Mesendoderm (in vitro differentiated cells): Measurements from ENCODE around the gene POLR2J3.
"Not testable (repeated sequence)": the region's sequence is repeated elsewhere in the genome, so short reads cannot be mapped to it uniquely, and the experiment has no call there.

Experiments
- DNase-seq: peaks from one replicate; pipeline ENCODE4 v3.0.0; 2013
- H2AK5ac ChIP-seq: 2 replicates; pipeline ENCODE4 v1.6.1; 2013; ENCODE audit warnings: low read length, inconsistent platforms
- H2BK120ac ChIP-seq: 2 replicates; pipeline ENCODE4 v1.6.1; 2013; ENCODE audit warnings: low read depth, mild to moderate bottlenecking, low read length, moderate library complexity, mixed read lengths
- H2BK15ac ChIP-seq: replicated peaks from 2 replicates; pipeline ENCODE4 v1.6.1; 2013; ENCODE audit warnings: low read depth, mild to moderate bottlenecking, moderate library complexity
- H2BK5ac ChIP-seq: 2 replicates; pipeline ENCODE4 v1.6.1; 2013; ENCODE audit warnings: low read length, inconsistent platforms
- H3K18ac ChIP-seq: 2 replicates; pipeline ENCODE4 v1.6.1; 2013; ENCODE audit warnings: mild to moderate bottlenecking, low read length, mixed read lengths
- H3K23ac ChIP-seq: one replicate; pipeline ENCODE4 v1.6.1; 2013; ENCODE audit warnings: low read length
- H3K27ac ChIP-seq: 2 replicates; pipeline ENCODE4 v1.5.1; 2013; ENCODE audit warnings: low read depth, mild to moderate bottlenecking, inconsistent platforms, low read length, moderate library complexity
- H3K27me3 ChIP-seq: 2 replicates; pipeline ENCODE4 v1.6.1; 2013; ENCODE audit warnings: low read length, control low read depth, mild to moderate bottlenecking, inconsistent platforms; ENCODE audit not compliant: insufficient read depth, poor library complexity
- H3K36me3 ChIP-seq: 2 replicates; pipeline ENCODE4 v1.6.1; 2013; ENCODE audit warnings: low read length, inconsistent platforms; ENCODE audit not compliant: control insufficient read depth, insufficient read depth
- H3K4ac ChIP-seq: one replicate; pipeline ENCODE4 v1.6.1; 2013; ENCODE audit warnings: low read depth, mild to moderate bottlenecking, low read length, moderate library complexity
- H3K4me1 ChIP-seq: 2 replicates; pipeline ENCODE4 v1.6.1; 2013; ENCODE audit warnings: low read depth, low read length, inconsistent platforms; ENCODE audit not compliant: control insufficient read depth
- H3K4me2 ChIP-seq: 2 replicates; pipeline ENCODE4 v1.6.1; 2013; ENCODE audit warnings: low read length
- H3K4me3 ChIP-seq: 2 replicates; pipeline ENCODE4 v1.5.1; 2013; ENCODE audit warnings: mild to moderate bottlenecking, low read length
- H3K56ac ChIP-seq: one replicate; pipeline ENCODE4 v1.6.1; 2013; ENCODE audit warnings: low read length
- H3K79me1 ChIP-seq: 2 replicates; pipeline ENCODE4 v1.6.1; 2013; ENCODE audit warnings: low read length, inconsistent platforms
- H3K79me2 ChIP-seq: 2 replicates; pipeline ENCODE4 v1.6.1; 2013; ENCODE audit warnings: mild to moderate bottlenecking, low read length; ENCODE audit not compliant: control insufficient read depth, insufficient read depth
- H3K9ac ChIP-seq: 2 replicates; pipeline ENCODE4 v1.6.1; 2013; ENCODE audit warnings: low read length, inconsistent platforms
- H4K5ac ChIP-seq: one replicate; pipeline ENCODE4 v1.6.1; 2013; ENCODE audit warnings: low read length
- H4K8ac ChIP-seq: one replicate; pipeline ENCODE4 v1.6.1; 2013; ENCODE audit warnings: low read depth, mild to moderate bottlenecking, control low read depth, low read length, moderate library complexity
- WGBS: extraction: QIAGEN DNeasy Blood & Tissue Kit; methylation state at CpG from one replicate; pipeline ENCODE4 v1.1.7; 2013; ENCODE audit warnings: low lambda C conversion rate, missing lambda C conversion rate; ENCODE audit not compliant: insufficient coverage; ENCODE audit errors: extremely low coverage; 5-methylcytosine and 5-hydroxymethylcytosine counted together

POLR2J3 gene

DNA sequence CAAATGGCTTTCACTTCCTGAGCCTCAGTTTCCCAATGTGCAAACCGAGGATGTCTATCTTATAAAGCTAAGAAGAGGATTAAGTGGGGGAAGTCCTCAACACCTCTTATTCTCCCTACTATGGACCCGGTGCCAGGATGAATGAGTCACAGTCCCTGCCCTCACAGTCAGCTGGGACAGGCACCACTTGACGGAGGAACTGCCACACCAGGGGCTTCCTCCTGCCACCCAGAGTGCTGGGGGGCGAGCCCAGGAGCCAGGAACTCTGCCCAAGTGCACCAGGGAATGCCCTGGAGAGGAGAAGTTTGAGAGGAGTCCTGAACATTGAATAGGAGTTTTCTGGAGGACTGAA lies 41.9 kb upstream of the POLR2J3 start:
- H3K56ac ChIP-seq, H3K4ac ChIP-seq, H3K79me2 ChIP-seq, H4K8ac ChIP-seq, H2BK15ac ChIP-seq, H3K27ac ChIP-seq, H2BK5ac ChIP-seq, H3K36me3 ChIP-seq, H3K9ac ChIP-seq, DNase-seq, H3K4me2 ChIP-seq, H2BK120ac ChIP-seq, H3K27me3 ChIP-seq, H2AK5ac ChIP-seq, H4K5ac ChIP-seq, H3K23ac ChIP-seq, H3K79me1 ChIP-seq, H3K4me3 ChIP-seq, H3K4me1 ChIP-seq, H3K18ac ChIP-seq: not testable (repeated sequence)
- WGBS: no CpG with 5 or more reads among the region's 4 CpGs

DNA sequence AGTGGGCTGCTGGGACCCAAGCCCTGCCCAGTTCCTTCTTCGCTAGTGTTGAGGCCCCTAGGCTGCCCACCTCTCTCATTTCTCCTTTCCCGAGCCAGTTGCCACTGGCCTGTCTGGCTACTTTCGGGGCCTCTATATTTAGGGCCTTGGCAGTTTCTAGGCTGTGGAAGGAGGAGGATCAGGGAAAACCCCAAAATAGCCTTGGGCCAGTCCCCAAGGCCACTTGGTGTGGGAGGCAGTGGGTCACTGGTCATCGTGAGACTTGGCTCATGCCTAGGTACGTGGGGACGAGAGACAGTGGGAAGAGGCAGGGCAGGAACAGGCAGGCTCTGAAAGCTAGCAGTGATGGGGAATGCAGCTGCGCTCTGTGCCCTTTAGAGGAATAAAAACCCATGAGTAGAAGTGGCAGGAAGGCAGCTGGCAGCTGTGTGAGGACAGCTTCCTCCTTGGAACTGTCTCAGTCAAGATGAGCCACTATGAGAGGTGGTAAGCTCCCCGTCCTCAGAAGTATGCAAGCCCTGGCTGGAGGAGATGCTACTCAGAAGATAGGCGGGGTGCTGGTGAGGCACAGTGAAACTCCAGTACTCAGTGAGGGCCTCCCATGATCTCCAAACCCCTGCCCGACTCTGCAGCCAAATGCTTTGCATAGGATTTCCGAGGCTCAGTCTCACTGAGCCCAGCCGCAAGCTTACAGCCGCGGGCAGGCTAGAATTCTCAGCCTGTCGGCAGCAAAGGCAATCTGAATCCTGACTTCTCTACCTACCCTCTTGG lies 41.4 kb upstream of the POLR2J3 start:
- not testable (repeated sequence) for H3K4me1 ChIP-seq, H3K27me3 ChIP-seq, H3K4me3 ChIP-seq, H4K8ac ChIP-seq, H3K4me2 ChIP-seq, H2BK120ac ChIP-seq, H3K18ac ChIP-seq, H3K79me2 ChIP-seq, H3K79me1 ChIP-seq, DNase-seq, H3K56ac ChIP-seq, H2BK15ac ChIP-seq, H3K23ac ChIP-seq, H2AK5ac ChIP-seq, H3K4ac ChIP-seq, H3K9ac ChIP-seq, H2BK5ac ChIP-seq, H4K5ac ChIP-seq, H3K27ac ChIP-seq, H3K36me3 ChIP-seq
- no CpG with 5 or more reads among the region's 15 CpGs for WGBS

DNA sequence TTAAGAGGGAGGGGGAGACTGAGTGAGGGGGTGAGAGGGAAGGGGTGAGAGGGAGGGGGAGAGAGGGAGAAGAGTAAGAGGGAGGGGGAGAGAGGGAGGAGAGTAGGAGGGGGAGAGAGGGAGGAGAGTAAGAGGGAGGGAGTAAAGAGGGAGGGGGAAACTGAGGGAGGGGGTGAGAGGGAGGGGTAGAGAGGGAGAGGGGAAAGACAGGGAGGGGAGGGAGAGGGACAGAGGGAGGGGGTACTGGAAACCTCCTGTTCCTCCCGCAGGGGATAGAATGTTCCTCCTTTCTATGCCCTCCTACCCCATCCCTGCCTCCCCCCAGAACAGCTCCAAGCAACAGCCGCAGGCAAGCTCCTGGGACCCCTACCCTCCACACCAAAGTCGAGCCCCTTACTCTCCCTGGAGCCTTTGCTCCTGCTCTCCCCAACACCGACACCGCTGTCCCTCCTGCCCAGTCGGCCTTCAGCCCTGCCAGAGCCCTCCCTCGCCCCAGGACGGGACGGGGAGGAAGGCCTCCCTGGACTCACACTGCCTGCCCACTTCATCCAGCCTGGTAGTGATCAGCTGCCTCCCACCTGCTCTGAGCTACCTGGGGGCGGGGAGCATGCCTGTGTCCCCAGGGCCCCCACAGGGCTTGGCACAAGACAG lies 39.4 kb upstream of the POLR2J3 start:
- DNase-seq: peak; percentile 16

DNA sequence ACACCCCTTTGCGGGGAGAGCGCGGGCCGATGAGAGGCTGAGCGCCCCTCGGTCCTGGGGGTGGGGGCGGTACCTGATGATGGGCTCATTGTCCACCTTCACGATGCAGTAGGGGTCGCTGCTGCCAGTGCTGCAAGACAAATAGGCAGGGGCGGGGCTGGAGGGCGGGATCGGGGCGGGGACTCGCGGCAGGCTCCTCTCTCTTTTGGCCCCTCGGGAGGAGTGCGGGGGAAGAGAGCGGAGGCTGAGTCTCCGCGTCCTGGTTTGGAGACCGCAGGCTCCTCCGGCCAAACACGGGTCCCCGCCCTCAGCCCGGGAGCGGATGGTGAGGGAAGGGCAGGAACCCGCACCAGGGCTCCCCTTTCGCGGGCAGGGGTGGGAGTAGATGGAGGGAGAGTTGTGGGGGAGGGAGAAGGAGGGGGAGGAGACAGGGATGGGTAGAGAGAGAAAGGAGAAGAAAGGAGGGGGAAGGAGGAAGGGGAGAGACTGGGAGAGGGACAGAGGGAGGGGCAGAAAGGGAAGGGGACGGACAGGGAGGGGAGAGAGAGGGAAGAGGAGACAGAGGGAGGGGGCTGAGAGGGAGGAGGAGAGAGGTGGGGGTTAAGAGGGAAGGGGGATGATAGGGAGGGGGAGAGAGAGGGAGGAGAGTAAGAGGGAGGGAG lies 38.8 kb upstream of the POLR2J3 start:
- H3K23ac ChIP-seq, DNase-seq, H3K36me3 ChIP-seq, H3K4me1 ChIP-seq, H3K79me1 ChIP-seq, H2BK15ac ChIP-seq, H3K27ac ChIP-seq, H4K8ac ChIP-seq, H2BK120ac ChIP-seq, H3K18ac ChIP-seq, H3K56ac ChIP-seq, H2BK5ac ChIP-seq, H3K27me3 ChIP-seq, H3K4me3 ChIP-seq, H3K79me2 ChIP-seq, H3K4ac ChIP-seq, H3K4me2 ChIP-seq, H3K9ac ChIP-seq, H4K5ac ChIP-seq, H2AK5ac ChIP-seq: not testable (repeated sequence)
- no CpG with 5 or more reads among the region's 30 CpGs for WGBS

More for the DNA sequence above, 39.4 kb upstream of the POLR2J3 start:
- not testable (repeated sequence) for H3K36me3 ChIP-seq, H2BK15ac ChIP-seq, H2BK5ac ChIP-seq, H3K4me2 ChIP-seq, H3K79me1 ChIP-seq, H3K9ac ChIP-seq, H3K18ac ChIP-seq, H3K56ac ChIP-seq, H3K4me3 ChIP-seq, H3K4ac ChIP-seq, H3K27me3 ChIP-seq, H3K27ac ChIP-seq, H4K8ac ChIP-seq, H2AK5ac ChIP-seq, H4K5ac ChIP-seq, H3K4me1 ChIP-seq, H3K79me2 ChIP-seq, H2BK120ac ChIP-seq, H3K23ac ChIP-seq
- WGBS: no CpG with 5 or more reads among the region's 10 CpGs

DNA sequence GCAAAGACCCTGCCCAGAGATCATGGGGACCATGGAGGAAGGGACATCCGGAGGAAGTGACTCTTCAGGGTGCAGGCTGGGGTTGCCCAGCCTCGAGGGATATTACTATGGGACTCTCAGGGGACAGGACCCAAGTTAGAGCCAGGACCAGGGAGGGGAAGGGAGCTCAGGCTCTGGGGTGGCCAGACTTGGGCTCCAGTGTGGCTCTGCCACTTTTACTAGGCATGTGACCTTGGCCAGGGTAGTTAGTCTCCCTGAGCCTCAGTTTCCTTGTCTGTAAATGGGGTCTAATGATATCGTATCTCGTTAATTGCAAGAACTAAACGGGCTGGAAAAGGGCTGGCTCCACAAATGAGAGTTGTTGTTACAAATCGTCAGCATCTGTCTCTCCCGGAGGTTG lies 38.1 kb upstream of the POLR2J3 start:
- H2BK120ac ChIP-seq, H3K4me1 ChIP-seq, H4K5ac ChIP-seq, H4K8ac ChIP-seq, H3K4me2 ChIP-seq, DNase-seq, H3K23ac ChIP-seq, H3K4ac ChIP-seq, H3K4me3 ChIP-seq, H3K79me2 ChIP-seq, H3K18ac ChIP-seq, H2BK5ac ChIP-seq, H3K27me3 ChIP-seq, H2BK15ac ChIP-seq, H3K9ac ChIP-seq, H3K27ac ChIP-seq, H3K36me3 ChIP-seq, H2AK5ac ChIP-seq, H3K79me1 ChIP-seq, H3K56ac ChIP-seq: not testable (repeated sequence)
- no CpG with 5 or more reads among the region's 7 CpGs for WGBS
